ENCODE results near the gene ITGB8. TPM values are rescaled to one million over a fixed set of nuclear protein-coding genes. Genes with fewer than 3 reads are reported as not detected.

The ITGB8 gene
- total RNA-seq, 2 donors from 2014 or later = 6.5 to 7.6 TPM

DNA sequence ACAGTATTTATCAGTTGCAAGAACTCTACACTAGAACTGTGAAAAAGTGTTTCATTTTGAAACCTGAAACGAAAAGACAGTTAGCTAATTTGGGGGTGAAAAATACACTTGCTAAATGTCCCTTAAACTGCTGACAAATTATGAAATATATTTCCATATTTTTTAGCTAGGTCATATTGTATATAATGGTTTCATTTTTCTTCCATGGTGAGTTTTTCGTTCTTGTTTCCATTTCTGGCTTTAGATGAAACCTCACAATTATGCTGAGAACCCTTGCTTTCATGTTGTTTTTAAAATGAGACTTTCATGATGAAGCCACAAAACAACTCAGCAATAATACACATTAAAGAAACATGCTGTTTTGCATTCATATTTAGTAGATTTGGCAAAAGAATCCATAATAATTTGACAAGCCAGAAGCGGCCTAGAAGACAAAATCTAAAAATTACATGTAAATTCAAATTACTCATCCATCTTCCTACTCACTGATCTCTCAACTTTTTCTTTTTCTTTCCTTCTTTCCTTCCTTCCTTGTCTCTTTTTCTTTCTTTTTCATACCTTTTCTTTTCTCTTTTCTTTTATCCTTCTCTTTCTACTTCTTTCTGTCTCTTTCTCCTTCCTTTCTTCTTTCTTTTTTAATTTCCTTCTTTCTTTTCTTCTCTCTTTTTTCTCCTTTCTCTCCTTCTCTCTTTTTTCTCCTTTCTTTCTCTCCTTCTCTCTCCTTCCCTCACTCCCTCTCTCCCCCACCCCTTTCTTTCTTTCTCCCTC lies 46.5 kb upstream of the ITGB8 start:
- Histone ChIP-seq H3K9ac (ENCODE audit: extremely low read depth, low read length, poor library complexity, severe bottlenecking) (no peak overlapping the region), H3K27me3 (ENCODE audit: control insufficient read depth, insufficient read depth, low read length, poor library complexity, severe bottlenecking) (no peaks in the 10 kb centered on the region), H3K27ac (ENCODE audit: low read depth, low read length) (no peak overlapping the region), H3K4me3 (ENCODE audit: low read length) (no peak overlapping the region), H3K36me3 (ENCODE audit: control insufficient read depth, insufficient read depth, low read length) (no peaks in the 10 kb centered on the region), H3K9me3 (ENCODE audit: control insufficient read depth, low read length) (no peaks in the 10 kb centered on the region), H3K4me1 (ENCODE audit: control insufficient read depth, insufficient read depth, low read length) (peaks cover 3% of the 10 kb centered on the region)
- TF ChIP-seq CTCF (conservative IDR thresholded peaks at IDR 0.05) = no peak
- H3K27me3 Mint-ChIP-seq (ENCODE audit: insufficient read depth) = no peaks in the 10 kb centered on the region
- H3K27ac Mint-ChIP-seq = no peak overlapping the region
- H3K4me3 Mint-ChIP-seq = no peak overlapping the region
- 92 to 100% methylated on average over 1 to 3 of the region's 3 CpGs for WGBS, 2 experiments (ENCODE audit: insufficient coverage in 1 of 2, insufficient read length in 1 of 2)
- H3K36me3 Mint-ChIP-seq (ENCODE audit: low read depth) = no peaks in the 10 kb centered on the region
- peaks cover 21% of the 10 kb centered on the region for H3K4me1 Mint-ChIP-seq
- no peak for DNase-seq
- H3K9me3 Mint-ChIP-seq = no peaks in the 10 kb centered on the region

GRCh38 chr7:20284771-20285143 lies 45.9 kb upstream of the ITGB8 start:
- no peak overlapping the region for H3K27ac ChIP-seq (ENCODE audit: low read depth, low read length)
- H3K36me3 ChIP-seq (ENCODE audit: control insufficient read depth, insufficient read depth, low read length) = no peaks in the 10 kb centered on the region
- no peak for DNase-seq
- TF ChIP-seq CTCF (conservative IDR thresholded peaks at IDR 0.05) = no peak
- no peak overlapping the region for H3K4me3 Mint-ChIP-seq
- H3K9me3 Mint-ChIP-seq = no peaks in the 10 kb centered on the region
- H3K27me3 Mint-ChIP-seq (ENCODE audit: insufficient read depth) = no peaks in the 10 kb centered on the region
- H3K4me3 ChIP-seq (ENCODE audit: low read length) = no peak overlapping the region
- no peak overlapping the region for H3K9ac ChIP-seq (ENCODE audit: extremely low read depth, low read length, poor library complexity, severe bottlenecking)
- H3K36me3 Mint-ChIP-seq (ENCODE audit: low read depth) = no peaks in the 10 kb centered on the region
- H3K9me3 ChIP-seq (ENCODE audit: control insufficient read depth, low read length) = no peaks in the 10 kb centered on the region
- peaks cover 3% of the 10 kb centered on the region for H3K4me1 ChIP-seq (ENCODE audit: control insufficient read depth, insufficient read depth, low read length)
- peaks cover 21% of the 10 kb centered on the region for H3K4me1 Mint-ChIP-seq
- H3K27me3 ChIP-seq (ENCODE audit: control insufficient read depth, insufficient read depth, low read length, poor library complexity, severe bottlenecking) = no peaks in the 10 kb centered on the region
- no peak overlapping the region for H3K27ac Mint-ChIP-seq

DNA sequence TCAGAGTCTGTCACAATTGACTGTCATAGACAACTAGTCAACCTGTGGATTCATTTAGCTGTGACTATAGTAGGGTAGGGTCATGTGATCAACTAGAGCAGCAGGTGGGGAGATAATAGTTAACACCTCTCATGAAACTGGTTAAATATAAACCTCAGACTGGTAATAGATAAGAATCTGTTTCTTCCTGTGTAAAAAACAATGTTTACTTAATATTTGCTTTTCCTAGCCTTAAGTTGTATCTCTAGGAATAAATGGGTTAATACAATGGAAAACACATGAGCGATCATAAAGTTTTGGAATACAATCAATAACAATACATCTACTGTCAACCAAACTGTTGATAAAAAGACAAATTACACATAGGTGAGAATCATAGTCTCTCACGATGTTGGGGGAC lies 43.4 kb upstream of the ITGB8 start:
- Mint-ChIP-seq H3K4me1 (peaks cover 29% of the 10 kb centered on the region), H3K27me3 (ENCODE audit: insufficient read depth) (no peaks in the 10 kb centered on the region), H3K27ac (no peak overlapping the region), H3K9me3 (no peaks in the 10 kb centered on the region), H3K4me3 (no peak overlapping the region), H3K36me3 (ENCODE audit: low read depth) (no peaks in the 10 kb centered on the region)
- H3K9ac ChIP-seq (ENCODE audit: extremely low read depth, low read length, poor library complexity, severe bottlenecking) = no peak overlapping the region
- no peaks in the 10 kb centered on the region for H3K36me3 ChIP-seq (ENCODE audit: control insufficient read depth, insufficient read depth, low read length)
- H3K27ac ChIP-seq (ENCODE audit: low read depth, low read length) = no peak overlapping the region
- TF ChIP-seq CTCF (conservative IDR thresholded peaks at IDR 0.05) = no peak
- H3K27me3 ChIP-seq (ENCODE audit: control insufficient read depth, insufficient read depth, low read length, poor library complexity, severe bottlenecking) = no peaks in the 10 kb centered on the region
- H3K4me1 ChIP-seq (ENCODE audit: control insufficient read depth, insufficient read depth, low read length) = peaks cover 7% of the 10 kb centered on the region
- DNase-seq = no peak
- WGBS, 2 experiments (ENCODE audit: insufficient coverage in 1 of 2, insufficient read length in 1 of 2) = 94% methylated on average over 2 of the region's 2 CpGs; no CpG with 5 or more reads in 1 of the 2 experiments
- H3K9me3 ChIP-seq (ENCODE audit: control insufficient read depth, low read length) = no peaks in the 10 kb centered on the region
- peak overlapping the region; percentile 61 for H3K4me3 ChIP-seq (ENCODE audit: low read length)
